ENCODE data around the gene FIBP.
A peak's percentile ranks its signal among the peaks of the same experiment; 100 is the strongest.

- TF ChIP-seq FOS (IDR thresholded peaks at IDR 0.05; ENCODE audit: borderline replicate concordance, extremely low read depth, insufficient read length), result no peak
- no peak for TF ChIP-seq ASH2L (IDR thresholded peaks at IDR 0.05; ENCODE audit: borderline replicate concordance, low read depth)
- TF ChIP-seq REST (IDR thresholded peaks at IDR 0.05; ENCODE audit: low read depth, low read length), result no peak
- TF ChIP-seq NFYB (IDR thresholded peaks at IDR 0.05; ENCODE audit: insufficient read depth, low read depth, low read length), result no peak
- peak; percentile 8; the same call in 1 of the 2 replicates for TF ChIP-seq POLR2A (IDR thresholded peaks at IDR 0.05; ENCODE audit: low read depth, low read length)
- no peak for TF ChIP-seq CTCF (IDR thresholded peaks at IDR 0.05 in 2 of 3, conservative IDR thresholded peaks at IDR 0.05 in 1 of 3; ENCODE audit: control insufficient read depth in 2 of 3, extremely low read depth in 1 of 3, insufficient read depth in 1 of 3, low read depth in 3 of 3, low read length in 3 of 3)
- TF ChIP-seq PKNOX1 (IDR thresholded peaks at IDR 0.05), result no peak
- TF ChIP-seq MEF2B (IDR thresholded peaks at IDR 0.05; ENCODE audit: partially characterized antibody, poor library complexity, severe bottlenecking), result peak; percentile 17
These were observed 17.3 kb downstream of the FIBP start for GRCh38 chr11:65870706-65871681.

All from GM12878 (cell line).